ENCODE data around the gene TIGAR. TPM values are rescaled to one million over a fixed set of nuclear protein-coding genes. Genes with fewer than 3 reads are reported as not detected.

Gene TIGAR, protein sequence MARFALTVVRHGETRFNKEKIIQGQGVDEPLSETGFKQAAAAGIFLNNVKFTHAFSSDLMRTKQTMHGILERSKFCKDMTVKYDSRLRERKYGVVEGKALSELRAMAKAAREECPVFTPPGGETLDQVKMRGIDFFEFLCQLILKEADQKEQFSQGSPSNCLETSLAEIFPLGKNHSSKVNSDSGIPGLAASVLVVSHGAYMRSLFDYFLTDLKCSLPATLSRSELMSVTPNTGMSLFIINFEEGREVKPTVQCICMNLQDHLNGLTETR
- total RNA-seq (9.7 TPM), polyA plus RNA-seq (10.7 TPM)
- long read RNA-seq, donor 1 = 0 reads
- long read RNA-seq, donor 2 = 0 reads
- long read RNA-seq, donor 3, transcript TIGAR-201 (6 exons, 2,782 nt) = major isoform, 10 of 10 reads
- long read RNA-seq, donor 3, partial matches to known transcripts = 0 of 10 reads
- long read RNA-seq, donor 3, other reads (novel, unspliced or antisense) = 0 of 10 reads
- long read RNA-seq, donor 4, partial matches to known transcripts = 0 of 3 reads
- long read RNA-seq, donor 4, other reads (novel, unspliced or antisense) = 0 of 3 reads
- long read RNA-seq, donor 5, transcript TIGAR-201 (6 exons, 2,782 nt) = major isoform, 10 of 10 reads
- long read RNA-seq, donor 5, partial matches to known transcripts = 0 of 10 reads
- long read RNA-seq, donor 5, other reads (novel, unspliced or antisense) = 0 of 10 reads
- long read RNA-seq, donor 6, partial matches to known transcripts = 0 of 4 reads
- long read RNA-seq, donor 6, other reads (novel, unspliced or antisense) = 0 of 4 reads
- long read RNA-seq, donor 7, transcript TIGAR-201 (6 exons, 2,782 nt) = major isoform, 7 of 7 reads
- long read RNA-seq, donor 7, partial matches to known transcripts = 0 of 7 reads
- long read RNA-seq, donor 7, other reads (novel, unspliced or antisense) = 0 of 7 reads
- long read RNA-seq, donor 8, transcript TIGAR-201 (6 exons, 2,782 nt) = major isoform, 5 of 5 reads
- long read RNA-seq, donor 8, partial matches to known transcripts = 0 of 5 reads
- long read RNA-seq, donor 8, other reads (novel, unspliced or antisense) = 0 of 5 reads
- long read RNA-seq, donor 9, partial matches to known transcripts = 0 of 3 reads
- long read RNA-seq, donor 9, other reads (novel, unspliced or antisense) = 0 of 3 reads
- long read RNA-seq, donor 10, transcript TIGAR-201 (6 exons, 2,782 nt) = major isoform, 6 of 6 reads
- long read RNA-seq, donor 10, partial matches to known transcripts = 0 of 6 reads
- long read RNA-seq, donor 10, other reads (novel, unspliced or antisense) = 0 of 6 reads

GRCh38 chr12:4320853-4321701 lies at the start of gene TIGAR:
TIGAR (plus strand) TSS chr12:4321213; CDS start chr12:4321272, 59 bp downstream.
- Histone ChIP-seq H3K27ac (ENCODE audit: low read depth in 1 of 2, low read length in 1 of 2) (peak within 1 kb of the TSS; percentile 76 to 90), H3K4me3 (ENCODE audit: low read length in 2 of 2) (peak within 1 kb of the TSS; percentile 61 to 95), H3K4me1 (ENCODE audit: control insufficient read depth in 2 of 2, insufficient read depth in 2 of 2, low read length in 2 of 2) (peaks cover 0 to 11% of the 10 kb centered on the region in 2 donors), H3K36me3 (ENCODE audit: control insufficient read depth in 2 of 2, insufficient read depth in 2 of 2, low read length in 1 of 2) (peaks cover 0 to 2% of the 10 kb centered on the region in 2 donors), H3K9me3 (ENCODE audit: control insufficient read depth in 2 of 2, insufficient read depth in 1 of 2, low read length in 1 of 2) (no peaks in the 10 kb centered on the region), H3K27me3 (ENCODE audit: control insufficient read depth in 2 of 2, insufficient read depth in 1 of 2, low read length in 1 of 2) (no peaks in the 10 kb centered on the region)
- under 1% methylated on average over 76 of the region's 76 CpGs for WGBS
- peak; percentile 57 to 94 (median 85) for DNase-seq (ENCODE audit: low read depth in 6 of 9, low spot score in 9 of 9)

GRCh38 chr12:4271717-4272423 lies 49.1 kb upstream of the TIGAR start:
- DNase-seq (ENCODE audit: low read depth in 6 of 9, low spot score in 9 of 9) = peak in 7 of 9 donors; percentile 47 to 94 (median 80)
- no peaks in the 10 kb centered on the region for H3K36me3 ChIP-seq (ENCODE audit: control insufficient read depth in 2 of 2, insufficient read depth in 2 of 2, low read length in 1 of 2)
- H3K4me1 ChIP-seq (ENCODE audit: control insufficient read depth in 2 of 2, insufficient read depth in 2 of 2, low read length in 2 of 2) = peaks cover 33 to 68% of the 10 kb centered on the region in 2 donors
- peaks cover 67 to 83% of the 10 kb centered on the region in 2 donors for H3K27me3 ChIP-seq (ENCODE audit: control insufficient read depth in 2 of 2, insufficient read depth in 1 of 2, low read length in 1 of 2)
- peak overlapping the region; percentile 91 to 92 for H3K27ac ChIP-seq (ENCODE audit: low read depth in 1 of 2, low read length in 1 of 2)
- WGBS = under 1% methylated on average over 43 of the region's 43 CpGs
- H3K9me3 ChIP-seq (ENCODE audit: control insufficient read depth in 2 of 2, insufficient read depth in 1 of 2, low read length in 1 of 2) = peaks cover 0 to 5% of the 10 kb centered on the region in 2 donors
- peak overlapping the region; percentile 59 to 72 for H3K4me3 ChIP-seq (ENCODE audit: low read length in 2 of 2)

GRCh38 chr12:4272424-4273272 lies 48.4 kb upstream of the TIGAR start:
- H3K27ac ChIP-seq (ENCODE audit: low read depth in 1 of 2, low read length in 1 of 2) = peak overlapping the region; percentile 78 to 91
- H3K9me3 ChIP-seq (ENCODE audit: control insufficient read depth in 2 of 2, insufficient read depth in 1 of 2, low read length in 1 of 2) = peaks cover 0 to 5% of the 10 kb centered on the region in 2 donors
- H3K4me1 ChIP-seq (ENCODE audit: control insufficient read depth in 2 of 2, insufficient read depth in 2 of 2, low read length in 2 of 2) = peaks cover 33 to 70% of the 10 kb centered on the region in 2 donors
- H3K27me3 ChIP-seq (ENCODE audit: control insufficient read depth in 2 of 2, insufficient read depth in 1 of 2, low read length in 1 of 2) = peaks cover 68 to 83% of the 10 kb centered on the region in 2 donors
- peak in 6 of 9 donors; percentile 18 to 66 (median 51) for DNase-seq (ENCODE audit: low read depth in 6 of 9, low spot score in 9 of 9)
- under 1% methylated on average over 62 of the region's 62 CpGs for whole genome bisulfite sequencing
- peak overlapping the region; percentile 57 to 72 for H3K4me3 ChIP-seq (ENCODE audit: low read length in 2 of 2)
- peaks cover 0 to 3% of the 10 kb centered on the region in 2 donors for H3K36me3 ChIP-seq (ENCODE audit: control insufficient read depth in 2 of 2, insufficient read depth in 2 of 2, low read length in 1 of 2)

- 1% methylated on average over 10 of the region's 10 CpGs for WGBS
These were observed 47.8 kb upstream of the TIGAR start for GRCh38 chr12:4273273-4273651.

DNA sequence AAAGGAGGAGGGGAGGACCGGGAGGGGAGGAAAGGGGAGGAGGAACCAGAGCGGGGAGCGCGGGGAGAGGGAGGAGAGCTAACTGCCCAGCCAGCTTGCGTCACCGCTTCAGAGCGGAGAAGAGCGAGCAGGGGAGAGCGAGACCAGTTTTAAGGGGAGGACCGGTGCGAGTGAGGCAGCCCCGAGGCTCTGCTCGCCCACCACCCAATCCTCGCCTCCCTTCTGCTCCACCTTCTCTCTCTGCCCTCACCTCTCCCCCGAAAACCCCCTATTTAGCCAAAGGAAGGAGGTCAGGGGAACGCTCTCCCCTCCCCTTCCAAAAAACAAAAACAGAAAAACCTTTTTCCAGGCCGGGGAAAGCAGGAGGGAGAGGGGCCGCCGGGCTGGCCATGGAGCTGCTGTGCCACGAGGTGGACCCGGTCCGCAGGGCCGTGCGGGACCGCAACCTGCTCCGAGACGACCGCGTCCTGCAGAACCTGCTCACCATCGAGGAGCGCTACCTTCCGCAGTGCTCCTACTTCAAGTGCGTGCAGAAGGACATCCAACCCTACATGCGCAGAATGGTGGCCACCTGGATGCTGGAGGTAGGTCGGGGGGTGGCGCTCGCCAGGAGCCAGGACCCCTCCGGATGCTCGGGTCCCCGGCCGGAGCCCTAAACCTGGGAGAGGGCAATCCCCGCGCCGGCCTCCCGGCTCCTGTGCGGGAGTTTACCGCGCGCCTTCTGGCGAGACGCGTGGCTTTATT lies 47.2 kb upstream of the TIGAR start, which contains the start of gene CCND2:
Gene CCND2 (plus strand): TSS at position 111 of the 744 bp plus-strand sequence. CDS start 279 bp downstream, at position 390.
- peak in 7 of 9 donors; percentile 37 to 76 (median 49) for DNase-seq (ENCODE audit: low read depth in 6 of 9, low spot score in 9 of 9)
- peaks cover 0 to 5% of the 10 kb centered on the region in 2 donors for H3K9me3 ChIP-seq (ENCODE audit: control insufficient read depth in 2 of 2, insufficient read depth in 1 of 2, low read length in 1 of 2)
- peaks cover 0 to 12% of the 10 kb centered on the region in 2 donors for H3K36me3 ChIP-seq (ENCODE audit: control insufficient read depth in 2 of 2, insufficient read depth in 2 of 2, low read length in 1 of 2)
- WGBS = under 1% methylated on average over 52 of the region's 52 CpGs
- H3K4me1 ChIP-seq (ENCODE audit: control insufficient read depth in 2 of 2, insufficient read depth in 2 of 2, low read length in 2 of 2) = peaks cover 30 to 75% of the 10 kb centered on the region in 2 donors
- peak within 1 kb of the TSS; percentile 57 to 72 for H3K4me3 ChIP-seq (ENCODE audit: low read length in 2 of 2)
- peaks cover 62 to 74% of the 10 kb centered on the region in 2 donors for H3K27me3 ChIP-seq (ENCODE audit: control insufficient read depth in 2 of 2, insufficient read depth in 1 of 2, low read length in 1 of 2)
- peak within 1 kb of the TSS; percentile 85 to 91 for H3K27ac ChIP-seq (ENCODE audit: low read depth in 1 of 2, low read length in 1 of 2)

More at GRCh38 chr12:4273273-4273651, 47.8 kb upstream of the TIGAR start:
- peaks cover 0 to 5% of the 10 kb centered on the region in 2 donors for H3K9me3 ChIP-seq (ENCODE audit: control insufficient read depth in 2 of 2, insufficient read depth in 1 of 2, low read length in 1 of 2)
- peaks cover 67 to 79% of the 10 kb centered on the region in 2 donors for H3K27me3 ChIP-seq (ENCODE audit: control insufficient read depth in 2 of 2, insufficient read depth in 1 of 2, low read length in 1 of 2)
- H3K36me3 ChIP-seq (ENCODE audit: control insufficient read depth in 2 of 2, insufficient read depth in 2 of 2, low read length in 1 of 2) = peaks cover 0 to 7% of the 10 kb centered on the region in 2 donors
- peak overlapping the region; percentile 77 to 85 for H3K27ac ChIP-seq (ENCODE audit: low read depth in 1 of 2, low read length in 1 of 2)
- H3K4me1 ChIP-seq (ENCODE audit: control insufficient read depth in 2 of 2, insufficient read depth in 2 of 2, low read length in 2 of 2) = peaks cover 33 to 74% of the 10 kb centered on the region in 2 donors
- peak overlapping the region; percentile 57 to 72 for H3K4me3 ChIP-seq (ENCODE audit: low read length in 2 of 2)
- DNase-seq (ENCODE audit: low read depth in 6 of 9, low spot score in 9 of 9) = peak in 2 of 9 donors; percentile 15 to 32

GRCh38 chr12:4274396-4275015 lies 46.5 kb upstream of the TIGAR start:
- Histone ChIP-seq H3K4me1 (ENCODE audit: control insufficient read depth in 2 of 2, insufficient read depth in 2 of 2, low read length in 2 of 2) (peaks cover 29 to 72% of the 10 kb centered on the region in 2 donors), H3K27me3 (ENCODE audit: control insufficient read depth in 2 of 2, insufficient read depth in 1 of 2, low read length in 1 of 2) (peaks cover 60 to 71% of the 10 kb centered on the region in 2 donors), H3K9me3 (ENCODE audit: control insufficient read depth in 2 of 2, insufficient read depth in 1 of 2, low read length in 1 of 2) (peaks cover 0 to 5% of the 10 kb centered on the region in 2 donors), H3K36me3 (ENCODE audit: control insufficient read depth in 2 of 2, insufficient read depth in 2 of 2, low read length in 1 of 2) (peaks cover 0 to 18% of the 10 kb centered on the region in 2 donors), H3K27ac (ENCODE audit: low read depth in 1 of 2, low read length in 1 of 2) (peak overlapping the region; percentile 22 to 77), H3K4me3 (ENCODE audit: low read length in 2 of 2) (peak overlapping the region; percentile 57 to 72)
- peak in 3 of 9 donors; percentile 11 to 41 (median 31) for DNase-seq (ENCODE audit: low read depth in 6 of 9, low spot score in 9 of 9)
- WGBS = under 1% methylated on average over 42 of the region's 42 CpGs

All from thymus (tissue), 14 donors.